ENCODE measurements around the gene EGFLAM. TPM values are rescaled to one million over a fixed set of nuclear protein-coding genes. Genes with fewer than 3 reads are reported as not detected.

Gene EGFLAM
- total RNA-seq, 1 experiment from 2014 or later: not detected

DNA sequence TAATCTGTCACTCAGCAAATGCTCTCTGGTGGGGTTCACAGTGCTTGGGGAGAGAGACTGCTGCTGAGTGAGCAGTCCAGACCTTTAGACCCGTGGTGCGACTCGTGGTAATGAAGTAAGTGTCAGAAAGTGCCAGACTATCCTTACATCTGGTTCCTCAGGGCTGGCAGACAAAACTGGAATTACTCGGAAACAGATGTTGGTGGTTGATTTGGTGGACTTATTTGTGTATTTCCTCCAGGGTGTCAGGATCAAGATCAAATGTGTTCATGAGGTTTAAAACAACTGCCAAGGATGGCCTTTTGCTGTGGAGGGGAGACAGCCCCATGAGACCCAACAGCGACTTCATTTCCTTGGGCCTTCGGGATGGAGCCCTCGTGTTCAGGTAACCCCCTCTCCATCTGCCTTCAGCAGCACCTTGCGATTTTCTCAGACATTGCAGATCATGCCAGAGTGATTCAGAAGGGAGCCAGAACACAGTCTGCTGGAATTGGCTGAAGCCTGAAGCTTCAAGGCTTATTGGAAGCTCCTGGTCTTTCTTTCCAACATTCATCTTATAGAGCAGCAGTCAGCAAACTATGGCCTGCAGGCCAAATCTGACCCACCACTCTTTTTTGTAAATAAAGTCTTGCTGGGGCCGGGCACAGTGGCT is 192.8 kb downstream of the EGFLAM start:
- DNase-seq (ENCODE audit: low read depth): no peak
- in situ Hi-C loops (cut with HindIII; ENCODE audit: low pct_unique_long_range_greater_than_20kb, low sequenced_read_pairs): no loop called here

GRCh38 chr5:38452201-38452600 is 193.8 kb downstream of the EGFLAM start:
- no peak for DNase-seq (ENCODE audit: low read depth)
- in situ Hi-C loops (cut with HindIII; ENCODE audit: low pct_unique_long_range_greater_than_20kb, low sequenced_read_pairs): no loop called here

- DNase-seq (ENCODE audit: low read depth): no peak
- in situ Hi-C loops (cut with HindIII; ENCODE audit: low pct_unique_long_range_greater_than_20kb, low sequenced_read_pairs): no loop called here
These were observed 195.1 kb downstream of the EGFLAM start for GRCh38 chr5:38453506-38453905.

DNA sequence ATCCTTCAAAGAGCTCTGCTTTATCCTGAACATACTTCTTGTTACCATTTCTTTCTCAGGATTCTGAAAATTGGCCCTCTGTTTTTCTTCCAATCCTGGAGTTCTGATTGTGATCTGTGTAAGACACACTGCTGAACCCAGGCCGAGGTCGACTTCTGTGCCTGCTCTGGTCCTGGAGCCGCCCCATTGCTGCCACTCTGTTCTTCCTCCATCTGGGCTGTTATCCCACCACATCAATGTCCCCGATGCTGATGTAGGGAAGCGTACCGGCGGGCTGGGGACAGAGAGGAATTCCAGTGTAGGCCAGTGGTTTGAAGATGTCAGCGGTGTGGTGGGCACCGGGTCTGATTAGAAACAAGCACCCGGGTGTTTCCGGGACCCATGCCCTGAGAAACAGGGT is 195.6 kb downstream of the EGFLAM start:
- DNase-seq (ENCODE audit: low read depth): no peak
- in situ Hi-C loops (cut with HindIII; ENCODE audit: low pct_unique_long_range_greater_than_20kb, low sequenced_read_pairs): no loop called here

- DNase-seq (ENCODE audit: low read depth): peak; percentile 49
- in situ Hi-C loops (cut with HindIII; ENCODE audit: low pct_unique_long_range_greater_than_20kb, low sequenced_read_pairs): no loop called here
These were observed 197.5 kb downstream of the EGFLAM start for GRCh38 chr5:38455796-38456330.

- in situ Hi-C loops (cut with HindIII; ENCODE audit: low pct_unique_long_range_greater_than_20kb, low sequenced_read_pairs): no loop called here
- DNase-seq (ENCODE audit: low read depth): no peak
These were observed 198.5 kb downstream of the EGFLAM start for GRCh38 chr5:38456657-38457399.

- no peak for DNase-seq (ENCODE audit: low read depth)
- in situ Hi-C loops (cut with HindIII; ENCODE audit: low pct_unique_long_range_greater_than_20kb, low sequenced_read_pairs): no loop called here
These were observed 199.8 kb downstream of the EGFLAM start for GRCh38 chr5:38458174-38458573.

DNA sequence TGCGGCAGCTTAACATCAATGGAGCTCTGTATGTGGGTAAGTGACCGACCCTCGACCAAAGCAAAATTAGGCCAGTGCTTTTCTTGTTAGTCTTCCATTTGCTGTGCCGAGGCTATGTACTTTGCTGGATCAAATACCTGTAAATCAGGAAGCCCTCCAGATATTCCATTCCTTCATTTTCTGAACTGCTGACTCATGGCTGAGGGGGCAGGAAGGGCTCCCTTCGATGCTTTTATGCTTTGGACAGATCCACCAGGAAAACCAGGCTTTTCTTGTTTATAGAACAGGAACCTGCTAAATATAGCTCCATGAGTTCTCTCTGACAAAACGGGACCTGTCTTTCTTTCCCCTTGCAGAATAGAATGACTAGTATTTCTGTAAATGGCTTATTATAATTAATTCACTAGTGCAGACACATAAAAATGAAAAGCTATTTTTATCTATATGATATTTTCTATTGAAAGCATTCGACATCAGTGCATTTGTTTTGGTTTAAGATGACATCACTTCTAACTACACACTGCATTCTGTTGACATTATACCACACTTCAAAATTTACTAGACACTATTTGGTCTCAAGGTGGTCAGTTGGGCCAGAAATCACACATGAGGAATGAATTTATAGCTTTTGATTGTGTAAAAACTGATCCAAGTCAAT is 204.7 kb downstream of the EGFLAM start:
- DNase-seq (ENCODE audit: low read depth): peak; percentile 16
- in situ Hi-C loops (cut with HindIII; ENCODE audit: low pct_unique_long_range_greater_than_20kb, low sequenced_read_pairs): no loop called here

DNA sequence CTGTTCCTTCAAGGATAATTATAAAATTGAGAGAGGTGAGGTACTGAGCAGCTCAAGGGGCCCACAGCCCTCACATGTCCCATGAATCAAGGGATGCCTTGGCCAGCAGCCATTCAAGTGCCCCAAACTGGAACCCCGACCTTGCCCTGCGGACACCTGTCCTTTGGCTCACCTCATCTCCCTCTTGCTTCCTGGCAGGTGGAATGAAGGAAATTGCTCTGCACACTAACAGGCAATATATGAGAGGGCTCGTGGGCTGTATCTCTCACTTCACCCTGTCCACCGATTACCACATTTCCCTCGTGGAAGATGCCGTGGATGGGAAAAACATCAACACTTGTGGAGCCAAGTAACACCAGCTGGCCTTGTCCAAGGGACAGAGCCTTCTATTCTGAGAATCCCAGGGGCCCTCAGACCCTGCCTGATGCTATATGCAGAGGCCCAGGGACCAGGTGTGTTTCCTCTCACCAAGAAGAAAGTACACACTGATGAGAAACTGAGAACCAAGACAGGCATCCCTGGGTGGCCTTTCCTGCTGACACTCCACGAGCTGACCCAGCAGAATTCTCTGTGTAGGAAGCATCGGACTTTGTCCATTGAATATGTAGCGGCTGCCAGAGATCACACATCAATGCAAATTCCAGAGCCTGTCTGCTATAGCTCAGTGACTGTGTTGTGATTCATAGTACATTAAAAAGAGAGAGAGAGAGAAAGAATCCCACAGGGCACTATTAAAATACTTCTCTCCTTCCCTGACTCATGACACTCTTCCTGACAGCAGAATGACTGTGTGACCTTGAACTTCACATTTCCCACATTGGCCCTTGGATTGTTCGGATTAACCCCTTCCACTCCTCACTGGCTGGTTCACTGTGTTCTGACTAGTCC is 205.5 kb downstream of the EGFLAM start:
- peak; percentile 88 for DNase-seq (ENCODE audit: low read depth)
- in situ Hi-C loops (cut with HindIII; ENCODE audit: low pct_unique_long_range_greater_than_20kb, low sequenced_read_pairs): no loop called here

DNA sequence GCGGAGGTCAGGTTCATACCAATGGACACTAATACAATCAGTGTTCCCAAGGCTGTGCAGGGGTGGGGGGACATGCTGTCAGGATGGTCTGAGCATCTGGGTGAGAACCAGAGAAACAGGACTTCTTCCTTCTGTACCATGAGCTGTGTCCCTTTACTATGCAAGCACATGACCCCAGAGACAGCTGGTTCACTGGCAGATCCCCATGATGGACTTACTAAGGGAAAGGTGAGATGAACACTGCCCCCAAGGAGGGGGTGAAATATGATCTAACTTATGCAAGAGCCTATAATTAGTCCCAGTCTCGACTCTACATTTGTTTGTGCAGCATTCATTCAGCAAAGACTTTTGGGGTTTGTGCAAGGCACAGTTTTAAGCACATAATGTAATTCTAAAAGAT is 206.7 kb downstream of the EGFLAM start:
- in situ Hi-C loops (cut with HindIII; ENCODE audit: low pct_unique_long_range_greater_than_20kb, low sequenced_read_pairs): no loop called here
- no peak for DNase-seq (ENCODE audit: low read depth)

- in situ Hi-C loops (cut with HindIII; ENCODE audit: low pct_unique_long_range_greater_than_20kb, low sequenced_read_pairs): no loop called here
- no peak for DNase-seq (ENCODE audit: low read depth)
These were observed 207.5 kb downstream of the EGFLAM start for GRCh38 chr5:38465702-38466423.

GRCh38 chr5:38466424-38467189 is 208.2 kb downstream of the EGFLAM start:
- in situ Hi-C loops (cut with HindIII; ENCODE audit: low pct_unique_long_range_greater_than_20kb, low sequenced_read_pairs): no loop called here
- DNase-seq (ENCODE audit: low read depth): no peak

DNA sequence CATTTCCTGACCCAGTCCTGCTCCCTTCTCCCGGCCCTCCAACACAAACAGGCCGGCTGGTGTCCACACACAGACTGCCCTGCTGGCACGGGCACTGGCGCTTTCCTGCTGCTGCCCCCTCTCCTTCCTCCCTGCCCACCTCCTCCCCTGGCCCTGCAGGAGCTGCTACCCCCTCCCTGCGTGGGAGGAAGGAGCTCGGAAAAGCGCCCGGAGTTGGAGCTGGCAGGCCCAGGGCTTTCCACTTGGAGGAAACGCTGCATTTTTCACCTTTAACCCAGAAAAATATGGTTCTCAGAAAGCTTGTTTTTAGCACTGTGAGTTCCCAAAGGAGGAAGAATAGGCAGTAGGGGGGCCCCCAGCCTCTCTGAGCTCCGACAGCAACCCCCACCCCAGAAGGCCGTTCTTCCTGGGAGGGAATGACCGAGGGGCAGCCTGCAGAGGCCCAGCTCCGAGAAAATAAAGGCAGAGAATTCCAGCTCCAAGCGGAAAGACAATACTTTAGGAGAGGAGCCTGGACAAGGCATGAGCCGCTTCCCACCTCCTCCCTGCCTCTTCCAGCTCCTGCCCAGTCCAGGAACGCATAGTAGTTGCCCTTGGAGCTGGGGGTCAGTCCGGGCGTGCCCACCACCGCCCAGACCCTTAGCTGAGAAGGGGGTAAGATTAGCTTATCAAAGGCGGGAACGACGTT is 209.1 kb downstream of the EGFLAM start:
- DNase-seq (ENCODE audit: low read depth): no peak
- in situ Hi-C loops (cut with HindIII; ENCODE audit: low pct_unique_long_range_greater_than_20kb, low sequenced_read_pairs): no loop called here

GRCh38 chr5:38468202-38468673 is 209.9 kb downstream of the EGFLAM start:
- DNase-seq (ENCODE audit: low read depth): no peak
- in situ Hi-C loops (cut with HindIII; ENCODE audit: low pct_unique_long_range_greater_than_20kb, low sequenced_read_pairs): no loop called here

GRCh38 chr5:38468978-38469706 is 210.8 kb downstream of the EGFLAM start:
- in situ Hi-C loops (cut with HindIII; ENCODE audit: low pct_unique_long_range_greater_than_20kb, low sequenced_read_pairs): no loop called here
- no peak for DNase-seq (ENCODE audit: low read depth)

Measured in Caki2 (cell line).